HG03520 (cell line): ENCODE measurements around the gene SBNO1.
"Not testable (repeated sequence)": the region's sequence is repeated elsewhere in the genome, so short reads cannot be mapped to it uniquely, and the experiment has no call there.

Experiments used
- ATAC-seq: cut with Tn5 transposase; IDR thresholded peaks from one replicate; pipeline ENCODE4 v1.9.1; 2021; ENCODE audit warnings: mild to moderate bottlenecking, moderate library complexity; ENCODE audit not compliant: unreplicated experiment

The SBNO1 gene

GRCh38 chr12:123252365-123252764, 112.3 kb downstream of the SBNO1 start:
- not testable (repeated sequence) for ATAC-seq

- no peak for ATAC-seq
Observed at GRCh38 chr12:123251403-123252076, 113.1 kb downstream of the SBNO1 start.

- ATAC-seq = no peak
Observed at GRCh38 chr12:123250471-123251383, 113.9 kb downstream of the SBNO1 start.

- not testable (repeated sequence) for ATAC-seq
Observed at GRCh38 chr12:123248996-123249741, 115.5 kb downstream of the SBNO1 start.

- not testable (repeated sequence) for ATAC-seq
Observed at GRCh38 chr12:123248129-123248528, 116.5 kb downstream of the SBNO1 start.

GRCh38 chr12:123245678-123246077, 119.0 kb downstream of the SBNO1 start:
- no peak for ATAC-seq

GRCh38 chr12:123243671-123244262, 120.9 kb downstream of the SBNO1 start:
- no peak for ATAC-seq

- no peak for ATAC-seq
Observed at GRCh38 chr12:123242116-123242904, 122.3 kb downstream of the SBNO1 start.
